Fibroblast of villous mesenchyme (primary cell): Measurements from ENCODE around the gene UPB1. TPM values are rescaled to one million over a fixed set of nuclear protein-coding genes. Genes with fewer than 3 reads are reported as not detected.

ENCODE experiments used
- DNase-seq: peaks from one replicate; pipeline ENCODE4 v3.0.0-alpha.2; 2010; ENCODE audit warnings: low read depth
- H3K4me3 ChIP-seq: 2 replicates; pipeline ENCODE4 v1.5.1; 2011; ENCODE audit warnings: low read depth, mild to moderate bottlenecking, low read length
- total RNA-seq: library from RNA; depleted of rRNA; stranded (reverse); fragments of >200 nt; gene quantifications from 2 replicates; pipeline ENCODE4 v1.2.3, GENCODE V29; 2012
- TF ChIP-seq, protein P1 (sequence below): IDR thresholded peaks from 2 replicates; pipeline ENCODE4 v1.5.1; 2012; ENCODE audit warnings: low read depth, mild to moderate bottlenecking, low read length; ENCODE audit not compliant: insufficient read depth

Gene UPB1
- total RNA-seq, 1 donor: under 0.01 TPM

- TF ChIP-seq, protein P1, sequence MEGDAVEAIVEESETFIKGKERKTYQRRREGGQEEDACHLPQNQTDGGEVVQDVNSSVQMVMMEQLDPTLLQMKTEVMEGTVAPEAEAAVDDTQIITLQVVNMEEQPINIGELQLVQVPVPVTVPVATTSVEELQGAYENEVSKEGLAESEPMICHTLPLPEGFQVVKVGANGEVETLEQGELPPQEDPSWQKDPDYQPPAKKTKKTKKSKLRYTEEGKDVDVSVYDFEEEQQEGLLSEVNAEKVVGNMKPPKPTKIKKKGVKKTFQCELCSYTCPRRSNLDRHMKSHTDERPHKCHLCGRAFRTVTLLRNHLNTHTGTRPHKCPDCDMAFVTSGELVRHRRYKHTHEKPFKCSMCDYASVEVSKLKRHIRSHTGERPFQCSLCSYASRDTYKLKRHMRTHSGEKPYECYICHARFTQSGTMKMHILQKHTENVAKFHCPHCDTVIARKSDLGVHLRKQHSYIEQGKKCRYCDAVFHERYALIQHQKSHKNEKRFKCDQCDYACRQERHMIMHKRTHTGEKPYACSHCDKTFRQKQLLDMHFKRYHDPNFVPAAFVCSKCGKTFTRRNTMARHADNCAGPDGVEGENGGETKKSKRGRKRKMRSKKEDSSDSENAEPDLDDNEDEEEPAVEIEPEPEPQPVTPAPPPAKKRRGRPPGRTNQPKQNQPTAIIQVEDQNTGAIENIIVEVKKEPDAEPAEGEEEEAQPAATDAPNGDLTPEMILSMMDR: no peak
- no peak overlapping the region for H3K4me3 ChIP-seq
- no peak for DNase-seq
Observed at GRCh38 chr22:24497841-24498258, 2.7 kb downstream of the UPB1 start.

DNA sequence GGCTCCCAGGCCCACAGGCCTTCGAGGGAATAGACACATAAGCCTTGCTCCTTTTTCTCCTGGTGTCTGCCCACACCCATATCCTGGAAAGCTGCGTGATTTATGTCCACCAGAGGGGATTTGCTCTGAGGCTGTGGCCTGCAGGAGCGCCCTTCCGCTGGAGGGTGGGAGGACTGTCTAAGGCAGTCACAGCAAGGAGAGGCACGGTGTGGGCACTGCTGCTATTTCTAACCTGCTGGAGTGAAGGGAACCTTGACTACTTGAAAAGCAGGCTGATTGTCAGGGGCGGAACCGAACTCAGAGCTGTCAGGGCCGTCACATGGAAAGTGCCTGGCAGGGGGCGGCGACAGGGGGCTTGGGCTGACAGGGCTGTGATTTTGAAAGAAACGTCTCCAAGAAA lies 3.7 kb downstream of the UPB1 start:
- TF ChIP-seq, protein P1: no peak
- no peak overlapping the region for H3K4me3 ChIP-seq
- DNase-seq: no peak

DNA sequence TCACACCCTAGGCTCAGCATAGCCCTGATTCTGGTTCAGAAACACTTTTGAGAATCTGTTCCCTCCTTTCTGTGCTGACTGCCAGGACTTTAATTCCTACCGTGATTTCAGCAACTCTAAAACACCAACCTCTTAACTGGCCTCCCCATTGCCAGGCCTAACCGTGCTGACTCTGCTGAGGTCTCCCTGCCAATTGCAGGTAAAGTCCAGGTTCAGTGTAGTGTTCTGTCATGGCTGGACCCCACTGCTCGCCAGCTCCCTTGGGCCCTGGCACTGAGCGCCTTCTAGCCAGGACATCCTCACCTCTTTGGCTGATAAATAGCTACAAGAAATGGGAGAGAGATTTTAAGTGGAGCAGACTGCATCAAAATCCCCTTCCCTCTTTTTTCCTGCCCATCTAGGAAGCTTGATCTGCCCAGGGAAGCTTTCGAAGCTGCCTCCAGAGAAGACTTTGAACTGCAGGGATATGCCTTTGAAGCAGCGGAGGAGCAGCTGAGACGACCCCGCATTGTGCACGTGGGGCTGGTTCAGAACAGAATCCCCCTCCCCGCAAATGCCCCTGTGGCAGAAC lies 4.7 kb downstream of the UPB1 start:
- H3K4me3 ChIP-seq: no peak overlapping the region
- TF ChIP-seq, protein P1: no peak
- DNase-seq: no peak

DNA sequence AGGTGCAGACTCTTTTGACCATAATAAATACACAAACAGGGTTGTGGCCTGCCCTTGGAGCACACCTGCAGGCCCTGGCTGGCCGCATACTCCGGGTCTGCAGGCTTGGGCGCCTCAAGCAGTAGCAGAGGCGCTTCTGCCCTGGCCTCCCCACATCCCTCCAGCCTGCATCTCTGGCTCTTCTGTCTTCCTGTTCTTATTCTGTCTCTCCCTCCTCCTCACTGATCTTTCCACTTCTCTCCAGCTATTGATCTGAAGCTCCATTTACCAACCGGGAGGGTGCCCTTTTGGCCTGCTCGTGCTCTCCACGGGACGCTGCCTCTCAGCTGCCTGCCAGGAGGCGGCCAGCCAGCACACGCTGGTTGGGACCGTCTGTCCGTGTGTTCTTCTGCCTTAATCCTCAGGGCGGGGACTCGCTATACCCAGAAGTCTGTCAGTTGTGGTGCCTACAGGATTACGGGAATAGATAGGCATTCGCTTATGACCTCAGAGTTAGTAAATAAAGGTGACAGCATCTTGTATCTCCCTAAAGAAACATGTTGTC lies 5.2 kb downstream of the UPB1 start:
- no peak overlapping the region for H3K4me3 ChIP-seq
- TF ChIP-seq, protein P1: no peak
- DNase-seq: no peak

GRCh38 chr22:24501301-24502005 lies 6.3 kb downstream of the UPB1 start:
- DNase-seq: no peak
- TF ChIP-seq, protein P1: no peak
- H3K4me3 ChIP-seq: no peak overlapping the region

GRCh38 chr22:24502034-24502433 lies 6.9 kb downstream of the UPB1 start:
- H3K4me3 ChIP-seq: no peak overlapping the region
- TF ChIP-seq, protein P1: no peak
- no peak for DNase-seq
